GM18873 (cell line): ENCODE measurements around the gene MAPKAP1.

Source experiments
- ATAC-seq: cut with Tn5 transposase; IDR thresholded peaks from one replicate; pipeline ENCODE4 v1.9.1; 2021; ENCODE audit warnings: mild to moderate bottlenecking, moderate library complexity, moderate number of reproducible peaks; ENCODE audit not compliant: unreplicated experiment, low FRiP score

The MAPKAP1 gene

DNA sequence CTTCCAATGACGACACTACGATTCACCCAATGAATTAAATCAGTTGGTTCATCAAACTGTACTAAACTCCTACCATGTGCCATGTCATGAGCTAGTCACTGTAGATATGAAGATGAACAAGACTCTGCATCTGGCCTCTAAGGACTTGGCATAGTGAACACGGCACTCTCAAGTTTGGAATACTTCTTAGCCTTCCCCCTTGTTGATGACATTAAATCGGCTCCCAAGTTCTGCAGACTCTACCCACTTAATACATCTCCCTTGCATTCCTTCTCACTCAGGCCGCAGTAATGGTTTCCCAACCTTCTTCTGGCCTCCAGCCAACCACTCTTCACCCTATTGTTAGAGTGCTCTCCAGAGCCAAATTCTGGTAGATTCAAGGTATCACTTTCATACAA, 184.7 kb downstream of the MAPKAP1 start:
- ATAC-seq = no peak

DNA sequence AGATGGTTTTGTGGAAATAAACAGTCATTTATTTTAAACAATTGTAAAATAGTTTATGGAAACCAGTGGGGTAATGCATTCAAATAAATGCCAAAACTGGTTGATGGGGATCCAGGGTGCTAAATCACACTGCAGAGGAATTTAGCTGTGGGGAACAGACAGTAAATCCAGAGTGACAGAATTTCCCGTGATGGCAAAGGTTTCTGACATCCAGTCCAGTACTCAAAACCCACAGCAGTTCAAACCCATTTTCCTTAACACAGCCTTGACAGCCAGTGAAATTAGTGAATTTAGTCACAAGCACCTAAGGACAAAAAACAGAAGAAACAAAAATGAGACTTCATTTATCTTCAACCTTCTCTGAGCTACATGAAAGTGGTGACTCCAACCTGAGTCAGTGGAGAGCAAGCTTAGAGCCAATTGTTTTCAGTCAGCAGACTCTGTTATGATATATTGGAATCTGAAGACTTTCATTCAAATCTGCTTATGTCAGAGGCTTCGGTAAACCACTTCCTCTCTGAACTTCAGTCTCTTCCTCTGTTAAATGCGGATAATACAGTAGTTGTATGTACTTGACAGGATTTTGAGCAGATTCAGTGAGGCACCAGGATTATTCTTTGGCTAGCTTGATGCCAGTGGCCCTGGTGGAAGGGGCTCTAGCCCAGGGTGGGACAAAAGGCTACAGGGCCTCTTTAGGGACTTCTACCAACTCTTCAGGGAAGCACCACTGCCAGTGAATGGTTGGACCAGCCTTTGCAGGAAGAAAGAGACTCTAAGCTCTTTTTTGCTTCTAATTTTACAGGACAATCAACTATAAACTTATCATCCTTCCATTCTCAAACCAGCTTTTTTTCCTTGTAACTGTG, 185.3 kb downstream of the MAPKAP1 start:
- no peak for ATAC-seq

DNA sequence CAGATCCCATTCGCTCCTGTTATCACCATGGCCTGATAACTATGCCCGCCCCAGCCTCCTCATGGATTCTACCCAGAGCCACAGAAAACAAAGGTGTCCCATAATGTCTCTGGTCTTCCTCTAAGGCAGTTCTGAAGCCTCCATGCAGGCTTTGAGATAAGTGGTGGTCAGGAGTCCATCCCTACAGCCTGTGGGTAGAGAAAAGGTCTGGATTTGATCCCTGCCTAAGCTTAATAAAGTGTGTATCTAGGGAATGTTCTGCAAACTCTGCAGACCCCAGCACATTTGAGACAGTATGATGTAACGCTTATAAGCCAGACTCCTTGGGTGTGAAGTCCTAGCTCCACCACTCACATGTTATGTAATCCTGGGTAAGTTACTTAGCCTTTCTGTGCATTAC, 187.3 kb downstream of the MAPKAP1 start:
- ATAC-seq = no peak

- no peak for ATAC-seq
Measured at GRCh38 chr9:125517577-125517976, 189.4 kb downstream of the MAPKAP1 start.

GRCh38 chr9:125515983-125516940, 190.7 kb downstream of the MAPKAP1 start:
- no peak for ATAC-seq

DNA sequence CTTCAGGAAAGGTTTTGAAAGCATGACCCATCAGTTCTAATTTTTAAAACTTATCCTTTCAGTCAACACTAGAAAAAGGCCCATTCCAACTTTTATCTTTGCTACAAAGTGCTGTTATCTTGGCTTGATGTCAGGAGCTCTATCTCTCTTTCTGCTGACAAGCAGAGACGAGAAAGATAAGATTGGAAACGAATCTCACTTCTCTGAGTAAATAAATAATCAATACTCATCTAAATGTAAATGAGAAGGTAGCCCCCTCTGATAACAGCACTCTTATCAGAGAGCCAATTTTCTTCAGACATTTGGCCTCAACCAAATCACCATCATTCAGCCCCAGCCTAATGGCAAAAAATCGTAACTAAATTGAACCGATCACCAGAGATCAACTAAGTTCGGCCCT, 191.7 kb downstream of the MAPKAP1 start:
- ATAC-seq = no peak

- ATAC-seq = no peak
Measured at GRCh38 chr9:125514468-125514867, 192.5 kb downstream of the MAPKAP1 start.

DNA sequence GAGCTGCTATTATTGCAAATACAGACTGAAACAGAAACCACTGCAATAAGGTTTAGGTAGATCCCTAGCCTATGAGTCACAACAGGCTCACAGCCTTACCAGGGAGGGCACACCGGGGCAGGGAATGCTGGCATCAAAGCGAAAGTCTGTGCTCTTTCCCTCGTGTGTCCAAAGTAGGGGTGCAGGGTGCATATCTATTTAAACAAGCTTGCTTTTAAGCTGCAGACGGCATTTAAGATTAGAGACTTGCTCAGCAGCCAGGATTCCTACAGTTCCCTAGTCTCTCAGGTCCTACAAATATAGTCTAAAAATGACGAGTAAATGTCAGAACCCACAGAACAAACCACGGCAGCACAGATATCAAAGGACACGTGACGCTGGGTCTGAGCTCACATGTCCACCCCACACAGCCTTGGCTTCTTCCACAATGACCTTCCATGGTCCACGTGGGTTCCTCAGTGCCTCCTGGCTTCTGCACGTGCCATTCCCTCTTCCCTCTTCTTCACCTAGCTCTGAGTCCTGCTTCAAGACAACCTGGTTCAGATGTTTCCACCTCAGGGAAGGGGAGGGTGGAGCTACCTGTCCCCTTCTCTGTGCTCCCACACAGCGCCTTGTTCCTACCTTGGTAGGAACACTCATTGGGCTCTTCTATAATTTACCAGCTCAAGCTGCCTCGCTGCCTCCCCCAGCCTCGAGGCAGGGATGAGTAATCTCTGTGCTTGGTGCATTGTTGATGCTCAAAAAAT, 193.2 kb downstream of the MAPKAP1 start:
- peak; percentile 78 for ATAC-seq

DNA sequence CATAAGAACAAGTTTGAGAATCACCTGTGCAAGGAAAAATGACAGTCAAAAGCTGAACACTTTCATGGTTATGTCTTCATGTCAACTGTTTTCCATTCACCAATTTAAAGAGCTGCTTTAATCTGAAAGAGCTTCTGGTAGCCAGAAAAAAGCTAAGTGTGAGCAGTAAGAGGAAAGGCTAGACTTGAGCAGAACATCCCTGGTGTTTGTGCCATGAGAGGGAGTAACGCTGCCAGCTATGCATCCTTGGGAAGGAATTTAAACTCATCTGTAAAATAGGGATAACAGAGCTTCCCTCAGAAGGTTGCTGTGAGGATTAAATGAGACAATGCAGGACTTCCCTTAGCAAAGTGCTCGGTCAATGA, 193.7 kb downstream of the MAPKAP1 start:
- no peak for ATAC-seq

DNA sequence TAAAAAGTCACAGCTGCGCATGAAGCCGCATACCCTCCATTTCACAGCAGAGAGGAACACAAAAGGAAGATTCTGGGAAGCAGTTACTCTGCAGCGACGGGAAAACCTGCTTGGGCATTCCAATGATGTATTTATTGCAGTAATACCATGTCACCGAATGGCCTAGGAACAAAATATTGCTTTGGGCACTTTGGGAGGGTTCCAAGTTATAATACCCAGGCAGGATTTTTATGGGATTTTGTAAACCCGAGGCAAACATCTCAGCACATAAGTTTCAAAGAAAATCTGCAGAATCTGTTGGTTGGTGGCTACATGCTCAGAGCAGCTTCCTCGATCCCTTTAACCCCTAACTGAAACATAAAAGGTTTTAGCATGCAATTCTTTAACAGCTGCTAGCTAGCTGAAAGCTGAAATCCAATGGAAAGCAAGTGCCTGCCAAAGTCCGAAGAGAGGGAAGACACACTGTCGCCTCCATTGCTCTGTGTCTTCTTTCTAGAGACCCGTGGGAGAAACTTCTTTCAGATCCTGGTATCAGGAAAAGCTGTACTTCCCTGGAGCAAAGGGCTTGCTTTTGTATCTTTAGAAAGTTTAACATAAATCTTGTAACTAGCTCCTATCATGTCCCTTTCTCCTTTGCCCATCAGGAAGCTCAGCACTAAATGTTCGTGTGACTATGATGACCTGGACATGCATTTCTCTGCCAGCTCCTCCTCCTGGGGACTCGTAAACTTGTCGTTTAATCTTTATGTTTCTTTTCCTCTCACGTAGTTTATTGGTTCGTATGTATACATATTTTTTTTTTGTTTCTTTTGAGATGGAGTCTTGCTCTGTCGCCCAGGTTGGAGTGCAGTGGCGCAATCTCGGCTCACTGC, 195.0 kb downstream of the MAPKAP1 start:
- no peak for ATAC-seq

- ATAC-seq = no peak
Measured at GRCh38 chr9:125510980-125511379, 196.0 kb downstream of the MAPKAP1 start.

DNA sequence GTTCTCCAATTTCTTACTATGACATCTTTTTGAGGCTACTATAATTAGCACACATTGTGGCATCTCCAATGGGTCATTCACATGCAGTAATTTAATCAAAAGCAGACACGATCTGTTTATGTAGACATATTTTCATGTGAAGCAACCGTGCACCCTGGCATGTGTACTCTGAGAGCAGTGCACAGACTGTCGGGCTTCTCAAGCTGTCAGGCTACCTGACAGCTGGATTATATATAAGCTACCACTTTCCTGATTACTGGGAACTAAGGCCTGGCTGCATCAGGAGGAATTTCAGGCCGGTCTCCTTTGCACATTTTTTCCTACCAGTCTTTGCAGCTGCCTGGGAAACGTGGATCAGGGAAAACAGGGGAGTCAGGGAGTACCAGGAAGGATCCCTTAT, 197.5 kb downstream of the MAPKAP1 start:
- no peak for ATAC-seq

GRCh38 chr9:125508249-125508648, 198.8 kb downstream of the MAPKAP1 start:
- no peak for ATAC-seq

GRCh38 chr9:125507226-125507625, 199.8 kb downstream of the MAPKAP1 start:
- no peak for ATAC-seq

- no peak for ATAC-seq
Measured at GRCh38 chr9:125505988-125506438, 201.0 kb downstream of the MAPKAP1 start.

GRCh38 chr9:125504616-125505015, 202.4 kb downstream of the MAPKAP1 start:
- no peak for ATAC-seq

- no peak for ATAC-seq
Measured at GRCh38 chr9:125497906-125498305, 209.1 kb downstream of the MAPKAP1 start.

GRCh38 chr9:125497478-125497877, 209.5 kb downstream of the MAPKAP1 start:
- ATAC-seq = no peak

DNA sequence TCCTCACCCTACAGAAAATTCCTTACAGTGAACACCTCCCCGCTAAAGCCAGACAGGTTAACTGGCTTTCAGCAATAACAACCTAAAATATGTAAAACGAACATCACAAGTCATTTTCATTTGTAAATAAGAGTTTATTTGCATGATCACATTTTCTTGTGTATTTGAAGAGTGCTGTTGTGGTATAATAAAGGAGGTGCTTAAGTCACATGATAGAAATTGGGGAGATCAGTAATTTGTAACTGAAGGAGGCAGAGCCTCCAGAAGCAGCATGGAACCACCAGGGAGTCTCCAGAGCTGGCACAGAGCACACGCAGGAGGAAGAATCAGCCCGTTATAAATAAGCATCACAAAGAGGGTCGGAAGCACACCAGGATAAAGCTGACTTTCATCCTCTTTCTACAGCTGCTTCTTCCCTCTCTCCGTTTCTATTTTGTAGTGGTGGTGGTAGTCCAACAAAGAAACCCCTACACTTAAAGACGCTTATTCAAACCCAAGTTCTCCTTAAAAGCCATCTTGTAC, 210.6 kb downstream of the MAPKAP1 start:
- no peak for ATAC-seq
